Caco-2 (cell line): ENCODE results near the gene CNOT6. TPM values are rescaled to one million over a fixed set of nuclear protein-coding genes. Genes with fewer than 3 reads are reported as not detected.
"Not testable (repeated sequence)": the region's sequence is repeated elsewhere in the genome, so short reads cannot be mapped to it uniquely, and the experiment has no call there.

ENCODE experiments used
- BruUV-seq: library from RNA; stranded (reverse); fragments of 400-500 nt; replicated peaks from 2 replicates; lab custom pipeline; 2021; lab: Mats Ljungman, UMichigan
- CTCF ChIA-PET: fragments of 300-600 bp; sonication (Branson Sonifier 250); formaldehyde crosslinking; loops from one replicate; lab custom pipeline; 2022; ENCODE audit warnings: antibody characterized with exemption; lab: Charles Lee
- POLR2A ChIA-PET: fragments of 300-600 bp; sonication (Branson Sonifier 250); formaldehyde crosslinking; loops from one replicate; lab custom pipeline; 2022; ENCODE audit warnings: antibody characterized with exemption; lab: Charles Lee
- DNase-seq, 2 experiments: peaks; one replicate each; pipeline versions ENCODE4 v3.0.0 to v3.0.0-alpha.2; 2020 to 2022
- H3K27me3 ChIP-seq: replicated peaks from 2 replicates; pipeline ENCODE4 v1.6.0; 2011; ENCODE audit warnings: low read length; ENCODE audit not compliant: control insufficient read depth, insufficient read depth
- H3K36me3 ChIP-seq: 2 replicates; pipeline ENCODE4 v1.5.1; 2011; ENCODE audit warnings: low read length; ENCODE audit not compliant: control insufficient read depth, insufficient read depth
- H3K4me1 ChIP-seq: fragments of 250-450 bp; sonication (Bioruptor Pico); 2 replicates; pipeline ENCODE4 v1.5.1; 2020; ENCODE audit warnings: mild to moderate bottlenecking
- H3K4me3 ChIP-seq: 2 replicates; pipeline ENCODE4 v1.5.1; 2011; ENCODE audit warnings: low read depth, mild to moderate bottlenecking, control low read depth, low read length
- H3K9me3 ChIP-seq: fragments of 250-450 bp; sonication (Bioruptor Pico); 2 replicates; pipeline ENCODE4 v1.5.1; 2020; ENCODE audit warnings: mild to moderate bottlenecking, moderate library complexity
- H3K27ac Mint-ChIP-seq: one replicate; pipeline ENCODE4 v1.8.0; 2022; ENCODE audit warnings: mixed read lengths; ENCODE audit not compliant: unreplicated experiment
- H3K27me3 Mint-ChIP-seq: one replicate; pipeline ENCODE4 v1.8.0; 2022; ENCODE audit warnings: mixed read lengths; ENCODE audit not compliant: insufficient read depth, unreplicated experiment
- H3K36me3 Mint-ChIP-seq: one replicate; pipeline ENCODE4 v1.8.0; 2022; ENCODE audit warnings: mild to moderate bottlenecking, mixed read lengths; ENCODE audit not compliant: insufficient read depth, unreplicated experiment
- H3K4me1 Mint-ChIP-seq: one replicate; pipeline ENCODE4 v1.8.0; 2022; ENCODE audit warnings: low read depth, mixed read lengths; ENCODE audit not compliant: unreplicated experiment
- H3K4me3 Mint-ChIP-seq: one replicate; pipeline ENCODE4 v1.8.0; 2022; ENCODE audit warnings: mild to moderate bottlenecking, moderate library complexity, mixed read lengths; ENCODE audit not compliant: unreplicated experiment
- H3K9me3 Mint-ChIP-seq: one replicate; pipeline ENCODE4 v1.8.0; 2022; ENCODE audit warnings: mixed read lengths; ENCODE audit not compliant: unreplicated experiment
- CTCF ChIP-seq, 2 experiments: fragments of 200-600 bp in 1 of 2; IDR thresholded peaks; 1 replicate in 1 of 2; 2 replicates in 1 of 2; pipeline versions ENCODE4 v1.5.1 to v1.8.0; 2011 to 2022; ENCODE audit warnings: antibody characterized with exemption in 1 of 2, control low read depth in 1 of 2, inconsistent platforms in 1 of 2, low read depth in 1 of 2, low read length in 1 of 2, mild to moderate bottlenecking in 1 of 2, moderate library complexity in 1 of 2; ENCODE audit not compliant: insufficient read depth in 1 of 2, severe bottlenecking in 1 of 2, unreplicated experiment in 1 of 2
- intact Hi-C: fragments of 100-400 bp; cut with micrococcal nuclease; formaldehyde crosslinking; loops from one replicate; pipeline ENCODE4 v1.10.0; 2022; ENCODE audit not compliant: unreplicated experiment
- total RNA-seq: library from RNA; stranded (reverse); gene quantifications from 2 replicates; pipeline ENCODE4 v1.2.3, GENCODE V29; 2022

Gene CNOT6
- total RNA-seq, 1 experiment from 2014 or later = 46.3 TPM

- Mint-ChIP-seq H3K27me3 (no peaks in the 10 kb centered on the region), H3K9me3 (no peaks in the 10 kb centered on the region), H3K36me3 (peaks cover 25% of the 10 kb centered on the region), H3K4me1 (no peaks in the 10 kb centered on the region), H3K27ac (no peak overlapping the region), H3K4me3 (no peak overlapping the region)
- Histone ChIP-seq H3K4me1 (peaks cover 10% of the 10 kb centered on the region), H3K9me3 (no peaks in the 10 kb centered on the region), H3K27me3 (no peaks in the 10 kb centered on the region), H3K36me3 (no peaks in the 10 kb centered on the region), H3K4me3 (no peak overlapping the region)
- no peak for TF ChIP-seq CTCF (IDR thresholded peaks at IDR 0.05; ENCODE audit: insufficient read depth in 1 of 2, low read depth in 1 of 2, low read length in 1 of 2, severe bottlenecking in 1 of 2, unreplicated experiment in 1 of 2)
- BruUV-seq = no TSS peak
- ChIA-PET CTCF (no interaction called here), POLR2A (no interaction called here)
- intact Hi-C loops = no loop called here
- DNase-seq = no peak
Observed at GRCh38 chr5:180498378-180498777, 4.2 kb downstream of the CNOT6 start.

- DNase-seq = no peak
- no peaks in the 10 kb centered on the region for H3K4me1 Mint-ChIP-seq
- Histone ChIP-seq H3K9me3 (no peaks in the 10 kb centered on the region), H3K27me3 (no peaks in the 10 kb centered on the region), H3K4me3 (no peak overlapping the region), H3K4me1 (peaks cover 10% of the 10 kb centered on the region), H3K36me3 (no peaks in the 10 kb centered on the region)
- POLR2A ChIA-PET = no interaction called here
- CTCF ChIA-PET = no interaction called here
- no TSS peak for BruUV-seq
- TF ChIP-seq CTCF (IDR thresholded peaks at IDR 0.05; ENCODE audit: insufficient read depth in 1 of 2, low read depth in 1 of 2, low read length in 1 of 2, severe bottlenecking in 1 of 2, unreplicated experiment in 1 of 2) = no peak
- H3K27ac Mint-ChIP-seq = no peak overlapping the region
- H3K9me3 Mint-ChIP-seq = no peaks in the 10 kb centered on the region
- no peaks in the 10 kb centered on the region for H3K27me3 Mint-ChIP-seq
- peaks cover 12% of the 10 kb centered on the region for H3K36me3 Mint-ChIP-seq
- intact Hi-C loops = no loop called here
- no peak overlapping the region for H3K4me3 Mint-ChIP-seq
Observed at GRCh38 chr5:180499684-180500083, 5.5 kb downstream of the CNOT6 start.

- H3K36me3 Mint-ChIP-seq = peaks cover 12% of the 10 kb centered on the region
- H3K27me3 ChIP-seq, H3K4me1 ChIP-seq, H3K9me3 ChIP-seq, POLR2A ChIA-PET, intact Hi-C loops, H3K4me1 Mint-ChIP-seq, H3K4me3 ChIP-seq, H3K27ac Mint-ChIP-seq, H3K9me3 Mint-ChIP-seq, H3K36me3 ChIP-seq, H3K27me3 Mint-ChIP-seq, BruUV-seq, H3K4me3 Mint-ChIP-seq, CTCF ChIA-PET: not testable (repeated sequence)
- DNase-seq = peak in 1 of 2 experiments; percentile 27
Observed at GRCh38 chr5:180500300-180500699, 6.1 kb downstream of the CNOT6 start.

- Mint-ChIP-seq H3K27ac (no peak overlapping the region), H3K36me3 (peaks cover 12% of the 10 kb centered on the region), H3K4me1 (no peaks in the 10 kb centered on the region), H3K27me3 (no peaks in the 10 kb centered on the region), H3K9me3 (no peaks in the 10 kb centered on the region), H3K4me3 (no peak overlapping the region)
- ChIA-PET POLR2A (no interaction called here), CTCF (no interaction called here)
- BruUV-seq = no TSS peak
- Histone ChIP-seq H3K4me1 (no peaks in the 10 kb centered on the region), H3K36me3 (no peaks in the 10 kb centered on the region), H3K27me3 (no peaks in the 10 kb centered on the region), H3K4me3 (no peak overlapping the region), H3K9me3 (no peaks in the 10 kb centered on the region)
- no peak for DNase-seq
- intact Hi-C loops = no loop called here
- TF ChIP-seq CTCF (IDR thresholded peaks at IDR 0.05; ENCODE audit: insufficient read depth in 1 of 2, low read depth in 1 of 2, low read length in 1 of 2, severe bottlenecking in 1 of 2, unreplicated experiment in 1 of 2) = no peak
Observed at GRCh38 chr5:180507661-180508060, 13.5 kb downstream of the CNOT6 start.
